IMR-90 (cell line): ENCODE results near the gene MAMLD1. TPM values are rescaled to one million over a fixed set of nuclear protein-coding genes. Genes with fewer than 3 reads are reported as not detected.

Source experiments
- ATAC-seq: fragments of 200-7000 bp; cut with Tn5 transposase; 2 replicates; pipeline ENCODE4 v1.9.1; 2020; ENCODE audit warnings: low read depth, mild to moderate bottlenecking, moderate library complexity
- BruUV-seq: library from RNA; stranded (reverse); fragments of 400-500 nt; replicated peaks from 2 replicates; lab custom pipeline; 2021; lab: Mats Ljungman, UMichigan
- CTCF ChIA-PET: fragments of 300-600 bp; formaldehyde crosslinking; extraction: SDS; loops from one replicate; lab custom pipeline; 2021; ENCODE audit warnings: antibody characterized with exemption; lab: Yijun Ruan, JAX
- POLR2A ChIA-PET: fragments of 300-600 bp; sonication (Branson Sonifier 250); formaldehyde crosslinking; loops from one replicate; lab custom pipeline; 2022; ENCODE audit warnings: antibody characterized with exemption; ENCODE audit not compliant: unreplicated experiment; lab: Charles Lee
- DNase-seq: peaks from one replicate; pipeline ENCODE4 v3.0.0; 2013
- H2AFZ ChIP-seq: replicated peaks from 2 replicates; pipeline ENCODE3; 2013; ENCODE audit warnings: low read length, mild to moderate bottlenecking; ENCODE audit not compliant: poor library complexity
- H2AK5ac ChIP-seq: 2 replicates; pipeline ENCODE4 v1.6.1; 2013; ENCODE audit warnings: low read depth, low read length, inconsistent platforms
- H2AK9ac ChIP-seq: replicated peaks from 2 replicates; pipeline ENCODE3; 2013; ENCODE audit warnings: mild to moderate bottlenecking, low read depth, low read length, moderate library complexity; ENCODE audit not compliant: poor library complexity
- H2BK120ac ChIP-seq: 2 replicates; pipeline ENCODE4 v1.6.1; 2013; ENCODE audit warnings: low read depth, low read length, inconsistent platforms
- H2BK15ac ChIP-seq: 3 replicates; pipeline ENCODE4 v1.6.1; 2013; ENCODE audit warnings: low read depth, low read length, inconsistent platforms
- H2BK20ac ChIP-seq: 2 replicates; pipeline ENCODE4 v1.6.1; 2013; ENCODE audit warnings: low read depth, mild to moderate bottlenecking, inconsistent platforms, low read length, moderate library complexity
- H2BK5ac ChIP-seq: 2 replicates; pipeline ENCODE4 v1.6.1; 2013; ENCODE audit warnings: mild to moderate bottlenecking, low read depth, low read length, inconsistent platforms; ENCODE audit not compliant: poor library complexity, severe bottlenecking
- H3K14ac ChIP-seq: replicated peaks from 2 replicates; pipeline ENCODE4 v1.6.1; 2013; ENCODE audit warnings: low read depth, low read length, inconsistent platforms
- H3K18ac ChIP-seq: 2 replicates; pipeline ENCODE4 v1.6.1; 2013; ENCODE audit warnings: low read depth, low read length, control low read depth
- H3K23ac ChIP-seq: 2 replicates; pipeline ENCODE4 v1.6.1; 2013; ENCODE audit warnings: low read depth, low read length, inconsistent platforms
- H3K27ac ChIP-seq: 2 replicates; pipeline ENCODE4 v1.5.1; 2013; ENCODE audit warnings: mild to moderate bottlenecking, control low read depth, low read length; ENCODE audit not compliant: insufficient read depth
- H3K27me3 ChIP-seq: 2 replicates; pipeline ENCODE4 v1.6.1; 2013; ENCODE audit warnings: low read length; ENCODE audit not compliant: control insufficient read depth, insufficient read depth
- H3K36me3 ChIP-seq: 2 replicates; pipeline ENCODE4 v1.6.1; 2013; ENCODE audit warnings: low read length, mixed read lengths; ENCODE audit not compliant: control insufficient read depth, insufficient read depth
- H3K4ac ChIP-seq: 2 replicates; pipeline ENCODE4 v1.6.1; 2013; ENCODE audit warnings: low read depth, low read length, inconsistent platforms
- H3K4me1 ChIP-seq: 2 replicates; pipeline ENCODE4 v1.6.1; 2013; ENCODE audit warnings: low read length, mixed read lengths; ENCODE audit not compliant: control insufficient read depth, insufficient read depth
- H3K4me2 ChIP-seq: 2 replicates; pipeline ENCODE4 v1.6.1; 2013; ENCODE audit warnings: low read depth, mild to moderate bottlenecking, control low read depth, low read length, moderate library complexity
- H3K4me3 ChIP-seq: 2 replicates; pipeline ENCODE4 v1.5.1; 2013; ENCODE audit warnings: low read depth, mild to moderate bottlenecking, control low read depth, low read length, moderate library complexity; ENCODE audit not compliant: insufficient read depth
- H3K56ac ChIP-seq: 2 replicates; pipeline ENCODE4 v1.6.1; 2013; ENCODE audit warnings: low read length, inconsistent platforms; ENCODE audit not compliant: insufficient read depth; ENCODE audit errors: extremely low read depth
- H3K79me1 ChIP-seq, 2 experiments: 2 replicates each; pipeline ENCODE4 v1.6.1; 2013; ENCODE audit warnings: low read length in 2 of 2, inconsistent platforms in 1 of 2, low read depth in 1 of 2
- H3K9ac ChIP-seq: 2 replicates; pipeline ENCODE4 v1.6.1; 2013; ENCODE audit warnings: low read depth, low read length, control low read depth
- H3K9me1 ChIP-seq: 2 replicates; pipeline ENCODE4 v1.6.1; 2013; ENCODE audit warnings: low read length, inconsistent platforms; ENCODE audit not compliant: insufficient read depth
- H3K9me3 ChIP-seq: 2 replicates; pipeline ENCODE4 v1.6.1; 2013; ENCODE audit warnings: low read length; ENCODE audit not compliant: control insufficient read depth, insufficient read depth
- H4K20me1 ChIP-seq: 2 replicates; pipeline ENCODE4 v1.6.1; 2013; ENCODE audit warnings: low read length, inconsistent platforms; ENCODE audit not compliant: insufficient read depth
- H4K5ac ChIP-seq: 2 replicates; pipeline ENCODE4 v1.6.1; 2013; ENCODE audit warnings: mild to moderate bottlenecking, low read depth, low read length, control low read depth
- H4K8ac ChIP-seq, 2 experiments: 2 replicates each; pipeline ENCODE4 v1.6.1; 2013; ENCODE audit warnings: low read depth in 2 of 2, low read length in 2 of 2, control low read depth in 1 of 2, inconsistent platforms in 1 of 2
- H4K91ac ChIP-seq: 2 replicates; pipeline ENCODE4 v1.6.1; 2013; ENCODE audit warnings: low read depth, low read length, inconsistent platforms; ENCODE audit not compliant: insufficient read depth
- RAD21 ChIP-seq: IDR thresholded peaks from 2 replicates; pipeline ENCODE4 v1.6.1; 2012; ENCODE audit warnings: low read length, improper control_type of control experiment
- WGBS, 2 experiments: methylation state at CpG; one replicate each; pipeline versions ENCODE4 v1.1.5 to v1.1.7; 2013; ENCODE audit warnings: missing lambda C conversion rate in 2 of 2; ENCODE audit not compliant: insufficient read length in 1 of 2; ENCODE audit errors: extremely low coverage in 2 of 2; 5-methylcytosine and 5-hydroxymethylcytosine counted together
- dilution Hi-C: fragments of 300-500 bp; cut with HindIII; formaldehyde crosslinking; loops from one replicate; pipeline ENCODE4 v1.14.3; 2018; ENCODE audit warnings: low sequenced_read_pairs; ENCODE audit not compliant: unreplicated experiment
- in situ Hi-C: fragments of 300-500 bp; cut with MboI; formaldehyde crosslinking; loops from 3 replicates; pipeline ENCODE4 v1.14.3; 2019; ENCODE audit warnings: low sequenced_read_pairs, inconsistent platforms, mixed read lengths
- intact Hi-C: fragments of 100-400 bp; cut with micrococcal nuclease; formaldehyde crosslinking; loops from 2 replicates; pipeline ENCODE4 v1.10.0; 2022
- polyA plus RNA-seq, 3 experiments: library from polyadenylated mRNA; depleted of rRNA; stranded (reverse); fragments of >200 nt; gene quantifications; 2 replicates each; pipeline ENCODE4 v1.2.3, GENCODE V29; 2012; ENCODE audit warnings: low replicate concordance in 1 of 3
- total RNA-seq: library from RNA; depleted of rRNA; stranded (reverse); fragments of >200 nt; gene quantifications from 2 replicates; pipeline ENCODE4 v1.2.3, GENCODE V29; 2012

MAMLD1 gene
- total and polyA plus RNA-seq, 2 of the 4 experiments (the other 2 are of a cell fraction), result 1.4 to 11.0 TPM

DNA sequence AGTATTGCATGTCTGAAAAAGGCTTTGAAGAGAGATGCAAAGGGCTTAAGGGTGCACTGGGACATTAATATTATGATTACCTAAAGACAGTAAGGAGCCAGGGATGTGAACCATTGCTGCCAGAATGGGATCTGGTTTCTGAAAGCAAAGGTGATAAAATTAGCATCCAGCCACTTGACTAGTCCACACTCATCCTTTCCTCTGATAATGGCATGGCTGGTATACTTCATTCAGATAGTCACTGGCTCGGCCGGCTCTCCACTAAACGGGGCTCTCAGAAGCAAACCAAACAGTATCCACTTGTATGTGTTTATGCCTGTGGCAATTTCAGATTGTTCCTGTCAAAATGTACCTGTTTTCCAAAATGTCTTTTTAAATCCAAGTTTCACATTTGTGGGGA, 46.4 kb downstream of the MAMLD1 start:
- no peak overlapping the region for H2BK15ac ChIP-seq
- H2BK20ac ChIP-seq, result no peak overlapping the region
- H3K4me3 ChIP-seq, result no peak overlapping the region
- DNase-seq (no peak), ATAC-seq (no peak)
- no peak overlapping the region for H4K91ac ChIP-seq
- H3K56ac ChIP-seq, result no peak overlapping the region
- ChIA-PET CTCF (no interaction called here), POLR2A (no interaction called here)
- intact Hi-C loops (no loop called here), in situ Hi-C loops (no loop called here), dilution Hi-C loops (no loop called here)
- no peaks in the 10 kb centered on the region for H3K9me3 ChIP-seq
- no peak overlapping the region for H3K4me2 ChIP-seq
- H4K5ac ChIP-seq, result no peak overlapping the region
- H2AK9ac ChIP-seq, result no peak overlapping the region
- no peak overlapping the region for H3K27ac ChIP-seq
- peaks cover 5 to 29% of the 10 kb centered on the region in 2 experiments; a peak in 2 of 4 replicates for H3K79me1 ChIP-seq
- no peak overlapping the region for H4K8ac ChIP-seq
- TF ChIP-seq RAD21, result no peak
- no peak overlapping the region for H3K4ac ChIP-seq
- H4K20me1 ChIP-seq, result peaks cover 22% of the 10 kb centered on the region; the same call in 1 of the 2 replicates
- no peaks in the 10 kb centered on the region for H3K27me3 ChIP-seq
- H2AFZ ChIP-seq, result no peak overlapping the region
- no peaks in the 10 kb centered on the region; the same call in 1 of the 2 replicates for H3K4me1 ChIP-seq
- BruUV-seq, result no TSS peak
- H3K9me1 ChIP-seq, result peaks cover 5% of the 10 kb centered on the region; the same call in 1 of the 2 replicates
- no peak overlapping the region for H3K23ac ChIP-seq
- no peak overlapping the region for H3K9ac ChIP-seq
- WGBS, 2 experiments, result no CpG with 5 or more reads among the region's 3 CpGs
- H3K14ac ChIP-seq, result no peak overlapping the region
- H2AK5ac ChIP-seq, result no peak overlapping the region
- no peak overlapping the region for H2BK5ac ChIP-seq
- H2BK120ac ChIP-seq, result no peak overlapping the region
- H3K36me3 ChIP-seq, result no peaks in the 10 kb centered on the region; the same call in 1 of the 2 replicates
- no peak overlapping the region for H3K18ac ChIP-seq
